ENCODE measurements around the gene C11orf16. TPM values are rescaled to one million over a fixed set of nuclear protein-coding genes. Genes with fewer than 3 reads are reported as not detected.
"Not testable (repeated sequence)": the region's sequence is repeated elsewhere in the genome, so short reads cannot be mapped to it uniquely, and the experiment has no call there.

C11orf16 gene
- polyA plus RNA-seq (2013, experiment 1 of 2): 0.25 TPM
- not detected for polyA plus RNA-seq (2013, experiment 2 of 2)

DNA sequence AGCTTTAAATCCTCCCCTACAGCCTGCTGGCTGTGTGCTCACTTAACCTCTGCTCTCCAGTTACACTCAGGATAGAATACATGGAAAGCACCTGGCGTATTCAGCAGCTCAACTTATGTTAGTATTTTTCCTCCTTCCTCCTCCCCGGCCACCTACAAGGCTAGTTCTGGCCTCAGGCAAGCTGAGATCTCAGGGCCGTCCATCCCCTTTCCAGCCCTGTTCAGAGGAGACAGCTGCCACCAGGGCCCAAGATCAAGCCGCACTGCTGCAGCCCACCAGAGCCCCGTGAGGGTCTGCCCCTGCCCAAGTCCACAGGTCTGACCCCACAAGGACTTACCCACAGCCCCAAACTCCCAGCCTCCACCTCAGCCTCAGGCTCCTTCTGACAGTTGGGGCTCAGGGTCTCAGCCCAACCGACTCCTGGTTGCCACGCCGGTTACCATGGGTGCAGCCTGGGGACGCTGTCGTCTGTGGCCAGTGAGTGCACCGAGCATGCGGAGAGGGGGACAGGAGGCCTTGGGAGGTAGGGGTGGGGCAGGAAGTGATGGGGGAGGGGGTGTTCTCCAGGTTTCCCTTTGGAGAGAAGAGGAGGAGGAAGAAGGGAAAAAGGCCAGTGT lies at the start of gene C11orf16:
TSS of gene C11orf16 (minus strand) at position 384 of the 617 bp plus-strand sequence. CDS start 639 bp downstream, outside the sequence.
- Histone ChIP-seq H3K27ac (ENCODE audit: low read depth, low read length) (no peak within 1 kb of the TSS), H3K9ac (ENCODE audit: low read depth, low read length) (no peak within 1 kb of the TSS)
- WGBS: 58% methylated on average over 12 of the region's 12 CpGs

GRCh38 chr11:8980485-8980884 lies 47.7 kb upstream of the C11orf16 start:
- Histone ChIP-seq H3K36me3 (ENCODE audit: insufficient read depth, low read length) (no peaks in the 10 kb centered on the region), H3K27me3 (ENCODE audit: insufficient read depth, low read length) (no peaks in the 10 kb centered on the region), H3K9ac (ENCODE audit: low read depth, low read length) (no peak overlapping the region), H3K27ac (ENCODE audit: low read depth, low read length) (no peak overlapping the region), H3K4me3 (ENCODE audit: low read length) (no peak overlapping the region), H3K9me3 (ENCODE audit: insufficient read depth, low read depth, low read length) (no peaks in the 10 kb centered on the region), H3K4me1 (ENCODE audit: insufficient read depth, low read length) (no peaks in the 10 kb centered on the region)
- 100% methylated on average over 3 of the region's 3 CpGs for WGBS

More for the DNA sequence above, at the start of gene C11orf16:
- Histone ChIP-seq H3K36me3 (ENCODE audit: insufficient read depth, low read length) (no peaks in the 10 kb centered on the region), H3K4me3 (ENCODE audit: low read length) (no peak within 1 kb of the TSS), H3K4me1 (ENCODE audit: insufficient read depth, low read length) (peaks cover 15% of the 10 kb centered on the region; the same call in 1 of the 2 replicates), H3K27me3 (ENCODE audit: insufficient read depth, low read length) (no peaks in the 10 kb centered on the region), H3K9me3 (ENCODE audit: insufficient read depth, low read depth, low read length) (no peaks in the 10 kb centered on the region)

DNA sequence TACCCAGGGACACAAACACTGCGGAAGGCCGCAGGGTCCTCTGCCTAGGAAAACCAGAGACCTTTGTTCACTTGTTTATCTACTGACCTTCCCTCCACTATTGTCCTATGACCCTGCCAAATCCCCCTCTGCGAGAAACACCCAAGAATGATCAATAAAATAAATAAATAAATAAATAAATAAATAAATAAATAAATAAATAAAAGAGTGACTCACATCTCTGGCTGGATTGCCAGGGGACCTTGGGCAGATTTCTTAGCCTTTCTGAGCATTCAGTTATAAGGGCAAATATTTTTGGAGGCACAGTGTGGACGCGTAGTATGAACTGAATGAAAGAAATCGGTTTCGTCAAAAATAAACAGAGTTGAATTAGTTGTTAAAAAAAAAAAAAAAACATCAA lies 46.6 kb upstream of the C11orf16 start:
- H3K27ac ChIP-seq (ENCODE audit: low read depth, low read length); H3K4me1 ChIP-seq (ENCODE audit: insufficient read depth, low read length); H3K9me3 ChIP-seq (ENCODE audit: insufficient read depth, low read depth, low read length); H3K27me3 ChIP-seq (ENCODE audit: insufficient read depth, low read length); H3K9ac ChIP-seq (ENCODE audit: low read depth, low read length); H3K4me3 ChIP-seq (ENCODE audit: low read length); H3K36me3 ChIP-seq (ENCODE audit: insufficient read depth, low read length): not testable (repeated sequence)
- WGBS: no CpG with 5 or more reads among the region's 7 CpGs

DNA sequence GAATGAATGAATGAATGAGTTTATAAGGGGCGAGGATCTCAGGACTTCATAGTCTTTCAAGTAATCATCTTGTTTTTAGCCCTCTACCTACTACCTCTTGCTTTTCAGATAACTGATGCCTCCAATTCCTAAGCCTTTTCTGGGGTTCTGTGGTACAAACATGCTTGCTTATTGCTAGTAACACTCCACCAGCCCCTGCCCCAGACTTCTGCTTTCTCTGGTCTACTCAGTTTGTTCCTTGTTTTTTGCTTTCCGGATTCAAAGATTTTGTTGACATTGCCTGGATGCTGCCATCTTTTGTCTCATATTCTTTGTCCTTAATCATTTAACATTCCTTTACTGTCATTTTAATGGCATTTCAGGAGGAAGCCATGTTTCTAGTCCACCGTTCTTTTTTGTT lies 40.4 kb upstream of the C11orf16 start:
- Histone ChIP-seq H3K27me3 (ENCODE audit: insufficient read depth, low read length) (no peaks in the 10 kb centered on the region), H3K36me3 (ENCODE audit: insufficient read depth, low read length) (no peaks in the 10 kb centered on the region), H3K9me3 (ENCODE audit: insufficient read depth, low read depth, low read length) (no peaks in the 10 kb centered on the region), H3K27ac (ENCODE audit: low read depth, low read length) (no peak overlapping the region), H3K4me3 (ENCODE audit: low read length) (no peak overlapping the region), H3K9ac (ENCODE audit: low read depth, low read length) (no peak overlapping the region), H3K4me1 (ENCODE audit: insufficient read depth, low read length) (no peaks in the 10 kb centered on the region)
- 91% methylated on average over 3 of the region's 3 CpGs for WGBS

DNA sequence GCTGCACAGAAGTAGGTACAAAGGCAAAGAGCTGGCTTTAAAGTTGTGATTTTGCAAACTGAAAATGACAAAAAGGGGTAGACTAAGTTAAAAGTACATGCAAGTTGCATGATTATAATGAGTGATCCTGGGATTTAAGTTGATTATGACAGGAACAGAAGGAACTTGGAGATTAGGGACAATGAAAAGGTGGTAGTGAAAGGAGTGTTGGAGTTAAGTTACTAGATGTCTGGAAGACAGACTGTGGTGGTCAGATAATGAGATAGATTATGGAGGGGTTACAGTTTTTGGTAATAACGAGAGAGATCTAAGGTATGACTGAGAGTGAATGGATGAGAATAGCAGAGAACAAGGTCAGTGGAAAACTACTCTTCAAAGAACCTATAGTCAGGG lies 39.2 kb upstream of the C11orf16 start:
- H3K4me3 ChIP-seq (ENCODE audit: low read length): no peak overlapping the region
- H3K27ac ChIP-seq (ENCODE audit: low read depth, low read length): no peak overlapping the region
- no peaks in the 10 kb centered on the region for H3K36me3 ChIP-seq (ENCODE audit: insufficient read depth, low read length)
- H3K4me1 ChIP-seq (ENCODE audit: insufficient read depth, low read length): no peaks in the 10 kb centered on the region
- no peaks in the 10 kb centered on the region for H3K27me3 ChIP-seq (ENCODE audit: insufficient read depth, low read length)
- WGBS: 88% methylated on average over 1 of the region's 1 CpG
- H3K9me3 ChIP-seq (ENCODE audit: insufficient read depth, low read depth, low read length): no peaks in the 10 kb centered on the region
- H3K9ac ChIP-seq (ENCODE audit: low read depth, low read length): no peak overlapping the region

DNA sequence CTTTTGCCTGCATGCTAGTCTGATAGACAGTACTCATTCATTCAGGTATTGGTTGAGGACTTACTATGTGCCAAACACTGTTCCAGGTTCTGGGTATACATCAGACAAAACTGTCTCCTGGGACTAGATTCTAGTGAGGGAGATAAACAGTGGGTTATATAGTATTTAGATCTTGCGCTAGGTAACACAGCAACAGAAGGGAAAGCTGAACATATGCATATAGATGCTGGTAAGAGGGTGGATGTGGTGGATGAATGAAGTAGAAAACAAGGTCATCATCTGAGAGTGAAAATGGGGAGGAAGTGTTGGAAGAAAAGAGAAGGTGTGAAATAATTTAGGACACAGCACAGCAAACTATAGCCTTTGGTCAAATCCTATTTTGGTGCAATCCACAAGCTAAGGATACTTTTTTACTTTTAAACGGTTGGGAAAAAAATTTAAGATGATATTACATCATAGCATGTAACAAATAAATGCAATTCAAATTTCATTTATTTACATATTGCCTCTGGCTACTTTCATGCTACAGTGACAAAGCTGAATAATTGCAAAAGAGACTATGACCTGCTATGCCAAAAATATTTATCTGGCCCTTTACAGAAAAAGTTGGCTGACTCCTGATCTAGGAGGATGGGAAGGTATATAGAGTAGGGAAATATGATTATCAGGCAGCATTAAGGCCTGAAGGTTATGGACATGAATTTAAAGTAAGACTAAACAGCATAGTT lies 38.6 kb upstream of the C11orf16 start:
- Histone ChIP-seq H3K9ac (ENCODE audit: low read depth, low read length) (no peak overlapping the region), H3K4me3 (ENCODE audit: low read length) (no peak overlapping the region), H3K27me3 (ENCODE audit: insufficient read depth, low read length) (no peaks in the 10 kb centered on the region), H3K9me3 (ENCODE audit: insufficient read depth, low read depth, low read length) (no peaks in the 10 kb centered on the region), H3K27ac (ENCODE audit: low read depth, low read length) (no peak overlapping the region), H3K36me3 (ENCODE audit: insufficient read depth, low read length) (no peaks in the 10 kb centered on the region), H3K4me1 (ENCODE audit: insufficient read depth, low read length) (no peaks in the 10 kb centered on the region)
- WGBS: 91% methylated on average over 1 of the region's 2 CpGs

- no peak overlapping the region for H3K9ac ChIP-seq (ENCODE audit: low read depth, low read length)
- WGBS: 87% methylated on average over 8 of the region's 8 CpGs
These were observed 34.4 kb upstream of the C11orf16 start for GRCh38 chr11:8967184-8967583.

GRCh38 chr11:8964324-8965320 lies 31.9 kb upstream of the C11orf16 start, which contains the start of gene TMEM9B:
TMEM9B (minus strand) TSS chr11:8964442; CDS start chr11:8964313, 129 bp downstream.
- WGBS: 1% methylated on average over 67 of the region's 67 CpGs
- H3K36me3 ChIP-seq (ENCODE audit: insufficient read depth, low read length): no peaks in the 10 kb centered on the region
- H3K27me3 ChIP-seq (ENCODE audit: insufficient read depth, low read length): no peaks in the 10 kb centered on the region
- peaks cover 9% of the 10 kb centered on the region for H3K4me1 ChIP-seq (ENCODE audit: insufficient read depth, low read length)
- peak within 1 kb of the TSS; percentile 87 for H3K9ac ChIP-seq (ENCODE audit: low read depth, low read length)
- peak within 1 kb of the TSS; percentile 96 for H3K27ac ChIP-seq (ENCODE audit: low read depth, low read length)
- no peaks in the 10 kb centered on the region for H3K9me3 ChIP-seq (ENCODE audit: insufficient read depth, low read depth, low read length)
- peak within 1 kb of the TSS; percentile 100 for H3K4me3 ChIP-seq (ENCODE audit: low read length)

More at GRCh38 chr11:8967184-8967583, 34.4 kb upstream of the C11orf16 start:
- Histone ChIP-seq H3K27ac (ENCODE audit: low read depth, low read length) (no peak overlapping the region), H3K27me3 (ENCODE audit: insufficient read depth, low read length) (no peaks in the 10 kb centered on the region), H3K4me1 (ENCODE audit: insufficient read depth, low read length) (peaks cover 9% of the 10 kb centered on the region), H3K9me3 (ENCODE audit: insufficient read depth, low read depth, low read length) (no peaks in the 10 kb centered on the region), H3K4me3 (ENCODE audit: low read length) (no peak overlapping the region), H3K36me3 (ENCODE audit: insufficient read depth, low read length) (no peaks in the 10 kb centered on the region)

DNA sequence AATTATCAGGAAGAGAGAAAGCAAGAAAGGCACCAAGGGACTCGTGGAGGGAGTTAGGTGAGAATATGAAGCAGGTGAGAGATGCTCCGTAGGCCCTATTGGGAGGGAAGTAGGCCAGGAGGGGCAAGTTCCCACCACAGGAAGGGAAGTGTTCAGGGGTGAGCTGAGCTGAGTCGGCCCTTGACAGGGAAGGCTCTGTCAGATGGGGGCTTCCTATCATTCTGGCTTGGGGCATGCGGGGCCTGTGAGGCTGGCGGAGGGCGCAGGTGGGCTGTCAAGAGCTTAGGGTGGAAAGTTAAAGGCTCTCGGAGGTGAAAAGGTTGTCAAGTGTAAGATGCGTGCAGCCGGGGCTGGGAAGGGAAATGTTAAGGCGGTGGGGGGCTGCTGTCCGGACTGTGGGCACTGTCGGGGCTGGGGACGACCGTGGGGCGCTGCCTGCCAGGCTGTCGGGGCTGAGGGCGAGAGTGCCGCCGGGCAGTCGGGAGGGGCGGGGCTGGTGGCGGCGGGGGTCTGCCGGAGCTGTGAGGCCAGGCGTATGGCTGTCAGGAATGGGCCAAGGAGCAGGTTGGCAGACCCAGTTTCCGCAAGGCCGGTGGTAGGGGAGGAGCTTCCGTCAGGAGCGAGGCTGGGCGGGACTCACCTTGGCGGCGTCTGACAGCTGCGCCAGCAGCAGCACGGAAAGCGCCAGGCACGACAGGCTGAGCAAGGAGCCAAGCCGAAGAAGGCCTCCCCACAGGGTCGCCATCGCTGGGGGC lies 31.0 kb upstream of the C11orf16 start:
- Histone ChIP-seq H3K9me3 (ENCODE audit: insufficient read depth, low read depth, low read length) (no peaks in the 10 kb centered on the region), H3K4me1 (ENCODE audit: insufficient read depth, low read length) (peaks cover 9% of the 10 kb centered on the region), H3K9ac (ENCODE audit: low read depth, low read length) (peak overlapping the region; percentile 87), H3K27ac (ENCODE audit: low read depth, low read length) (peak overlapping the region; percentile 96; the same call in 1 of the 2 replicates), H3K36me3 (ENCODE audit: insufficient read depth, low read length) (no peaks in the 10 kb centered on the region), H3K27me3 (ENCODE audit: insufficient read depth, low read length) (no peaks in the 10 kb centered on the region), H3K4me3 (ENCODE audit: low read length) (peak overlapping the region; percentile 100)
- 5% methylated on average over 39 of the region's 39 CpGs for WGBS

DNA sequence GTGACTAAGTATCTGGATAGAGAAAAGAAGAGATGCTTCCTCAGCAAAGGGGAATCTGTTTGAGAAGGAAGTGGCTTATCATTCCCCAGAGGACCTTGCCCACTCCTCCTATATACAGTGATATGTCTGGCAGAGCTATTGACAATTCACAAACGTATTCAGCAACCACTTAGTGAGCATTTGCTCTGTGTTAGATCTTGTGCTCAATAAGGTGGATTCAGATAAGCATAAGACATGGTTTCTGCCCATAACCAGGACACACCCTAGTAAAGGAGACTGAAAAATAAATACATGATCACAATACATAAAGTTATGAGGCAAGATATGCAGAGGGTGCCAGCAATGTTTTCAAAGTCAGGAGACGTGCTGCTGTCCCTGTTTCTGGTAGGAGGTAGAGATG lies 30.1 kb upstream of the C11orf16 start:
- no peak overlapping the region for H3K9ac ChIP-seq (ENCODE audit: low read depth, low read length)
- no peaks in the 10 kb centered on the region for H3K36me3 ChIP-seq (ENCODE audit: insufficient read depth, low read length)
- H3K27me3 ChIP-seq (ENCODE audit: insufficient read depth, low read length): no peaks in the 10 kb centered on the region
- H3K27ac ChIP-seq (ENCODE audit: low read depth, low read length): no peak overlapping the region
- 86% methylated on average over 1 of the region's 2 CpGs for WGBS
- H3K9me3 ChIP-seq (ENCODE audit: insufficient read depth, low read depth, low read length): no peaks in the 10 kb centered on the region
- peaks cover 9% of the 10 kb centered on the region for H3K4me1 ChIP-seq (ENCODE audit: insufficient read depth, low read length)
- no peak overlapping the region for H3K4me3 ChIP-seq (ENCODE audit: low read length)
